Mesothelial cell of epicardium (in vitro differentiated cells): ENCODE data around the gene SETX. TPM values are rescaled to one million over a fixed set of nuclear protein-coding genes. Genes with fewer than 3 reads are reported as not detected.

Experiments
- DNase-seq, 2 experiments: peaks; one replicate each; pipeline ENCODE4 v3.0.0; 2021; ENCODE audit warnings: low spot score in 2 of 2; ENCODE audit not compliant: unreplicated experiment in 2 of 2
- H3K27ac Mint-ChIP-seq: 2 replicates; pipeline ENCODE4 v1.8.0; 2021; ENCODE audit warnings: mixed read lengths
- H3K27me3 Mint-ChIP-seq: 2 replicates; pipeline ENCODE4 v1.8.0; 2021; ENCODE audit warnings: low read depth, mixed read lengths
- H3K36me3 Mint-ChIP-seq: 2 replicates; pipeline ENCODE4 v1.8.0; 2021; ENCODE audit warnings: mixed read lengths
- H3K4me1 Mint-ChIP-seq: 2 replicates; pipeline ENCODE4 v1.8.0; 2021; ENCODE audit warnings: mixed read lengths
- H3K4me3 Mint-ChIP-seq: 2 replicates; pipeline ENCODE4 v1.8.0; 2021; ENCODE audit warnings: mild to moderate bottlenecking, moderate library complexity, mixed read lengths
- H3K9me3 Mint-ChIP-seq: 2 replicates; pipeline ENCODE4 v1.8.0; 2021; ENCODE audit warnings: mixed read lengths
- total RNA-seq: library from RNA; stranded (reverse); gene quantifications from 3 replicates; pipeline ENCODE4 v1.2.1, GENCODE V29; 2021
- TF ChIP-seq, protein P1 (sequence below): fragments of 200-600 bp; sonication (generic); IDR thresholded peaks from one replicate; pipeline ENCODE4 v1.5.0; 2021; ENCODE audit warnings: antibody characterized with exemption; ENCODE audit not compliant: unreplicated experiment

Gene SETX
- total RNA-seq, 1 donor from 2014 or later, result 51.4 TPM

DNA sequence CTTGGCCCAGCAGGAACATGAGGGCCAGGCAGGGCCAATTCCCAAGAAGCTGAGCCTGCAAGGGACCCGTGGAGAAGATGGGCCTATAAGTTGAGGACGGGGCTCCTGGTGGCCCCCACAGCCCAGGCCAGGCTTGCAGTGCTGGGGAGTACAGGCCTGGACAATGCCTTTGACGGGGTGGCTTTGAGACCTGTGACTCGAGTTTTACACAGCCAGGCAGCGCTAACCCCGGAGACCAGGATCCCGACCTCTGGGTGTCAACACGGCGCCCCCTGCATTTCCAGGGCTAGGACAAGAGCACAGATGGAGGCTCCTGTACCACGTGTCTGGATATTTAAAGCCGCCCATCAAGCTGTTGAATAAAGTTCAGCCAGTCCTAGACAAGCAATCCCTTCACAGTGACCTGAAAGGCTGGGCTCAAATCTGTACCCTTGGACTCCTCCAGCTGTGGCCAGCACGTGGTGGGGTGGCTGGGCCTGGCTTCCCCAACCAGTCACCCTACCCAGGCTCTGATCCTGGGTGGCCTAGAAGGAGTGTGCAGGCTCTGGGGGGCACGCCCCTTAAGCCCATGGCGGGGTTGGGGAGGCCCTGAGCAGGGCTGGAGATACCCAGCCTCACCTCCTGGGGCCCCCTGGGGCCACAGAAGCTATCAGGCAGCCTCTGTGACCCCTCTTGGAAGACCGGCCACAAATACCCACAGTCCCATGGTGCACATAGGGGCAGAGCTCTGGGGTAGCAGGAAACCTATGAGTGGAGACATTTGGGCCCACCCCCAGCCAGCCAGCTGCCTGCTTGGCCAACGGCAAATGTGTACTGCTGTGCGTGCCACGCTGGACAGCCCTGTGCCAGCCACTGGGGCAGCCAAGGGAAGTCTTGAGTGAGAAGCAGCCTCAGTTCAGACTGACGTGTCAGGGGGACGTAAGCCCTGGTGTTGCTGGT lies 104.2 kb downstream of the SETX start:
- Mint-ChIP-seq H3K9me3 (peaks cover 14% of the 10 kb centered on the region), H3K4me3 (no peak overlapping the region), H3K4me1 (peaks cover 5% of the 10 kb centered on the region), H3K27ac (no peak overlapping the region), H3K27me3 (no peaks in the 10 kb centered on the region), H3K36me3 (no peaks in the 10 kb centered on the region)
- DNase-seq, result no peak
- TF ChIP-seq, protein P1, sequence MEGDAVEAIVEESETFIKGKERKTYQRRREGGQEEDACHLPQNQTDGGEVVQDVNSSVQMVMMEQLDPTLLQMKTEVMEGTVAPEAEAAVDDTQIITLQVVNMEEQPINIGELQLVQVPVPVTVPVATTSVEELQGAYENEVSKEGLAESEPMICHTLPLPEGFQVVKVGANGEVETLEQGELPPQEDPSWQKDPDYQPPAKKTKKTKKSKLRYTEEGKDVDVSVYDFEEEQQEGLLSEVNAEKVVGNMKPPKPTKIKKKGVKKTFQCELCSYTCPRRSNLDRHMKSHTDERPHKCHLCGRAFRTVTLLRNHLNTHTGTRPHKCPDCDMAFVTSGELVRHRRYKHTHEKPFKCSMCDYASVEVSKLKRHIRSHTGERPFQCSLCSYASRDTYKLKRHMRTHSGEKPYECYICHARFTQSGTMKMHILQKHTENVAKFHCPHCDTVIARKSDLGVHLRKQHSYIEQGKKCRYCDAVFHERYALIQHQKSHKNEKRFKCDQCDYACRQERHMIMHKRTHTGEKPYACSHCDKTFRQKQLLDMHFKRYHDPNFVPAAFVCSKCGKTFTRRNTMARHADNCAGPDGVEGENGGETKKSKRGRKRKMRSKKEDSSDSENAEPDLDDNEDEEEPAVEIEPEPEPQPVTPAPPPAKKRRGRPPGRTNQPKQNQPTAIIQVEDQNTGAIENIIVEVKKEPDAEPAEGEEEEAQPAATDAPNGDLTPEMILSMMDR, result no peak

GRCh38 chr9:132249690-132250089 lies 105.1 kb downstream of the SETX start:
- Mint-ChIP-seq H3K9me3 (peaks cover 14% of the 10 kb centered on the region), H3K4me1 (peaks cover 5% of the 10 kb centered on the region), H3K4me3 (no peak overlapping the region), H3K36me3 (no peaks in the 10 kb centered on the region), H3K27ac (no peak overlapping the region), H3K27me3 (no peaks in the 10 kb centered on the region)
- DNase-seq, result no peak
- TF ChIP-seq, protein P1, result no peak

DNA sequence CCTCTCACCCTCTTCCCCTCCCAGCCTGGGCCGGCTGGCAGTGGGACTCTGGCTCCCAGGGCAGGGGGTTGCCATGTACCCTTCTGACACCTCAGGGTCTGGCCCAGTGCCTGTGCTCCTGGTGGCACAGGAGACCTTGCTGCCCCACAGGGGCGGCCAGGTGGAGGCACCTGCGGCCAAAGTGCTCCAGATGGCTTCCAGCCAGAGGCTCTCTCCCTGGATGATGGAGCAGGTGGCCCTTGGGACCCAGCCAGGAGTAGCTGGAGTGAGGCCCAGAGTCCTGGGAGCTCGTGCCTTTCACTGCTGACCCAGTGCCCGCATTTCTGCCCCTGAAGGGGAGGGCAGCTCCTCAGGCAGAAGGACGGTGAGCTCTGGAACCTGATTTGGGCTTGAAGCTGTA lies 105.7 kb downstream of the SETX start:
- Mint-ChIP-seq H3K9me3 (peaks cover 14% of the 10 kb centered on the region), H3K27ac (no peak overlapping the region), H3K27me3 (peaks cover 4% of the 10 kb centered on the region), H3K4me3 (no peak overlapping the region), H3K36me3 (no peaks in the 10 kb centered on the region), H3K4me1 (peaks cover 5% of the 10 kb centered on the region)
- TF ChIP-seq, protein P1, result no peak
- no peak for DNase-seq

DNA sequence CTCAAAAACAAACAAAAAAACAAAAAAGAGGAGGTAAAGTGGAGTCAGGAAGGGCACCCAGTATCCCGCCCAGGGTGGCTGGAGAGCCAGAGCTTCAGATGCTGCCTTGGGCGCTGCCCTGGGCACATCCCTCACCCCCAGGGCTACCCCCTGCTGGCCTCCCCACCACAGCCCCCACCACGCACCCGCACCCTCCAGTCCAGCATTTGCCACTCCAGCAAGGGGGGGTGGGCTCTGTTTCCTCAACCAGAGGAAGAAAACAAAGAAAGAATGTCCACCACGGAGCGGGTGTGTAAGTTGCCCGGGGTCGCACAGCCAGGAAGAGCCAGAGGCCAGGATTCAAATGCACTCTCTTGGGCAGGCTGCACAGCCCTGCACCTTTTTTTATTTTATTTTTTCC lies 106.8 kb downstream of the SETX start:
- TF ChIP-seq, protein P1, result no peak
- Mint-ChIP-seq H3K27ac (no peak overlapping the region), H3K36me3 (no peaks in the 10 kb centered on the region), H3K9me3 (peaks cover 14% of the 10 kb centered on the region), H3K4me1 (peaks cover 5% of the 10 kb centered on the region), H3K4me3 (no peak overlapping the region), H3K27me3 (peaks cover 6% of the 10 kb centered on the region)
- no peak for DNase-seq

GRCh38 chr9:132245465-132245864 lies 109.3 kb downstream of the SETX start:
- peaks cover 13% of the 10 kb centered on the region for H3K27me3 Mint-ChIP-seq
- no peak overlapping the region for H3K4me3 Mint-ChIP-seq
- H3K9me3 Mint-ChIP-seq, result no peaks in the 10 kb centered on the region
- TF ChIP-seq, protein P1, result no peak
- peaks cover 13% of the 10 kb centered on the region for H3K4me1 Mint-ChIP-seq
- no peak overlapping the region for H3K27ac Mint-ChIP-seq
- no peak for DNase-seq
- no peaks in the 10 kb centered on the region for H3K36me3 Mint-ChIP-seq
